B cell (primary cell): ENCODE measurements around the gene SDF2. TPM values are rescaled to one million over a fixed set of nuclear protein-coding genes. Genes with fewer than 3 reads are reported as not detected.

Source experiments
- ATAC-seq: fragments of 200-7000 bp; cut with Tn5 transposase; one replicate; pipeline ENCODE4 v1.10.0; 2021; ENCODE audit warnings: low read depth, mild to moderate bottlenecking, moderate number of reproducible peaks, moderate library complexity
- CTCF ChIA-PET: fragments of 350-600 bp; sonication (Branson Sonifier 250); formaldehyde crosslinking; loops from one replicate; lab custom pipeline; 2021; ENCODE audit warnings: antibody characterized with exemption, inconsistent platforms; lab: Charles Lee
- POLR2A ChIA-PET: fragments of 350-600 bp; sonication (Branson Sonifier 250); formaldehyde crosslinking; loops from one replicate; lab custom pipeline; 2021; ENCODE audit warnings: antibody characterized with exemption; lab: Charles Lee
- DNase-seq: peaks from one replicate; pipeline ENCODE4 v3.0.0; 2013
- H2AFZ ChIP-seq: 2 replicates; pipeline ENCODE4 v1.6.1; 2012; ENCODE audit warnings: mild to moderate bottlenecking, low read depth, low read length; ENCODE audit not compliant: insufficient read depth, poor library complexity, severe bottlenecking
- H3K27ac ChIP-seq, 2 donors: 1 replicate in 1 of 2; 2 replicates in 1 of 2; pipeline ENCODE4 v1.5.1; 2012 to 2013; ENCODE audit warnings: low read length in 2 of 2, mild to moderate bottlenecking in 2 of 2, moderate library complexity in 1 of 2
- H3K27me3 ChIP-seq, 4 experiments: fragments of 200-600 bp in 1 of 4; sonication (generic) in 1 of 4; replicated peaks in 1 of 4; 1 replicate in 2 of 4; 2 replicates in 2 of 4; pipeline versions ENCODE4 v1.6.1 to v1.7.0; 2013 to 2016; ENCODE audit warnings: low read length in 3 of 4, mild to moderate bottlenecking in 2 of 4, mixed read lengths in 1 of 4, moderate library complexity in 1 of 4; ENCODE audit not compliant: insufficient read depth in 4 of 4, control insufficient read depth in 3 of 4; ENCODE audit errors: control extremely low read depth in 1 of 4
- H3K36me3 ChIP-seq, 2 experiments: replicated peaks in 1 of 2; 1 replicate in 1 of 2; 2 replicates in 1 of 2; pipeline versions ENCODE4 v1.6.1 to v1.7.1; 2013; ENCODE audit warnings: low read length in 1 of 2; ENCODE audit not compliant: insufficient read depth in 2 of 2, control insufficient read depth in 1 of 2; ENCODE audit errors: control extremely low read depth in 1 of 2, extremely low read depth in 1 of 2
- H3K4me1 ChIP-seq, 2 donors: fragments of 200-600 bp in 1 of 2; sonication (generic) in 1 of 2; 1 replicate in 1 of 2; 2 replicates in 1 of 2; pipeline versions ENCODE4 v1.5.1 to v1.6.1; 2013 to 2017; ENCODE audit warnings: low read length in 2 of 2; ENCODE audit not compliant: control insufficient read depth in 2 of 2, insufficient read depth in 2 of 2
- H3K4me2 ChIP-seq: replicated peaks from 2 replicates; pipeline ENCODE3; 2012; ENCODE audit warnings: mild to moderate bottlenecking, low read depth, low read length; ENCODE audit not compliant: poor library complexity, severe bottlenecking
- H3K4me3 ChIP-seq, 5 experiments: fragments of 200-600 bp in 1 of 5; sonication (generic) in 1 of 5; 1 replicate in 3 of 5; 2 replicates in 2 of 5; pipeline versions ENCODE4 v1.5.1 to v1.7.0; 2011 to 2016; ENCODE audit warnings: low read length in 4 of 5, mild to moderate bottlenecking in 4 of 5, low read depth in 2 of 5, control low read depth in 1 of 5, moderate library complexity in 1 of 5; ENCODE audit not compliant: insufficient read depth in 1 of 5; ENCODE audit errors: control extremely low read depth in 1 of 5, extremely low read depth in 1 of 5
- H3K79me2 ChIP-seq: fragments of 200-600 bp; sonication (generic); one replicate; pipeline ENCODE4 v1.6.0; 2016; ENCODE audit warnings: low read length; ENCODE audit not compliant: control insufficient read depth, insufficient read depth
- H3K9ac ChIP-seq: fragments of 200-600 bp; sonication (generic); 2 replicates; pipeline ENCODE4 v1.6.1; 2017; ENCODE audit warnings: mild to moderate bottlenecking, low read length, moderate library complexity
- H3K9me3 ChIP-seq, 3 donors: one replicate each; pipeline versions ENCODE4 v1.6.1 to v1.7.1; 2013; ENCODE audit warnings: low read length in 2 of 3; ENCODE audit not compliant: control insufficient read depth in 2 of 3, insufficient read depth in 1 of 3; ENCODE audit errors: control extremely low read depth in 1 of 3
- H4K20me1 ChIP-seq: 2 replicates; pipeline ENCODE4 v1.6.0; 2012; ENCODE audit warnings: mild to moderate bottlenecking, low read length; ENCODE audit not compliant: insufficient read depth, control insufficient read depth, poor library complexity, severe bottlenecking
- H3K27ac Mint-ChIP-seq: one replicate; pipeline ENCODE4 v1.8.0; 2021; ENCODE audit warnings: mixed read lengths
- H3K27me3 Mint-ChIP-seq: one replicate; pipeline ENCODE4 v1.8.0; 2021; ENCODE audit warnings: mixed read lengths
- H3K4me1 Mint-ChIP-seq: one replicate; pipeline ENCODE4 v1.8.0; 2021; ENCODE audit warnings: mixed read lengths
- H3K4me3 Mint-ChIP-seq: one replicate; pipeline ENCODE4 v1.8.0; 2021; ENCODE audit warnings: mixed read lengths
- H3K9me3 Mint-ChIP-seq: one replicate; pipeline ENCODE4 v1.8.0; 2022; ENCODE audit warnings: mixed read lengths; ENCODE audit not compliant: insufficient read depth
- CTCF ChIP-seq: fragments of 200-600 bp; IDR thresholded peaks from one replicate; pipeline ENCODE4 v1.8.0; 2022; ENCODE audit warnings: antibody characterized with exemption, mild to moderate bottlenecking
- EZH2 ChIP-seq: IDR thresholded peaks from 2 replicates; pipeline ENCODE4 v1.6.1; 2012; ENCODE audit warnings: borderline replicate concordance, low read depth, mild to moderate bottlenecking, moderate library complexity, low read length; ENCODE audit not compliant: insufficient read depth, poor library complexity, severe bottlenecking
- WGBS: methylation state at CpG from one replicate; pipeline ENCODE4 v1.1.5; 2013; ENCODE audit warnings: missing lambda C conversion rate; ENCODE audit not compliant: insufficient coverage; 5-methylcytosine and 5-hydroxymethylcytosine counted together
- intact Hi-C: fragments of 100-400 bp; cut with micrococcal nuclease; formaldehyde crosslinking; loops from one replicate; pipeline ENCODE4 v1.10.0; 2022
- polyA plus RNA-seq: library from polyadenylated mRNA; depleted of rRNA; stranded (reverse); fragments of >200 nt; gene quantifications from 2 replicates; pipeline ENCODE4 v1.2.3, GENCODE V29; 2012
- total RNA-seq, 2 donors: library from RNA; stranded (reverse); fragments of 120-200 nt in 1 of 2; gene quantifications; 1 replicate in 1 of 2; 2 replicates in 1 of 2; pipeline versions ENCODE4 v1.2.3 to v1.2.4, GENCODE V29; 2013 to 2022

The SDF2 gene
- total and polyA plus RNA-seq, 2 donors (not counting 1 experiment from before 2014, with no cell fraction given) = 32.6 to 40.4 TPM

GRCh38 chr17:28685366-28685765 is 23.7 kb upstream of the SDF2 start:
- H3K79me2 ChIP-seq = no peaks in the 10 kb centered on the region
- H3K9me3 ChIP-seq = no peaks in the 10 kb centered on the region
- no peak overlapping the region for H3K9ac ChIP-seq
- no peaks in the 10 kb centered on the region for H3K27me3 ChIP-seq
- ChIA-PET POLR2A (no interaction called here), CTCF (no interaction called here)
- H3K4me2 ChIP-seq = no peak overlapping the region
- no peak overlapping the region for H3K27ac ChIP-seq
- Mint-ChIP-seq H3K4me3 (no peak overlapping the region), H3K27ac (no peak overlapping the region), H3K27me3 (no peaks in the 10 kb centered on the region), H3K4me1 (no peaks in the 10 kb centered on the region), H3K9me3 (no peaks in the 10 kb centered on the region)
- H2AFZ ChIP-seq = no peak overlapping the region
- intact Hi-C loops = no loop called here
- 94% methylated on average over 3 of the region's 5 CpGs for WGBS
- DNase-seq = no peak
- H3K36me3 ChIP-seq = peaks cover 17 to 98% of the 10 kb centered on the region in 2 experiments
- H4K20me1 ChIP-seq = peaks cover 7% of the 10 kb centered on the region
- ATAC-seq = no peak
- no peak overlapping the region for H3K4me3 ChIP-seq
- H3K4me1 ChIP-seq = no peaks in the 10 kb centered on the region
- no peak for TF ChIP-seq EZH2
- TF ChIP-seq CTCF = no peak

- POLR2A ChIA-PET = no interaction called here
- H4K20me1 ChIP-seq = peaks cover 7% of the 10 kb centered on the region
- TF ChIP-seq CTCF = no peak
- no peak for TF ChIP-seq EZH2
- H3K27ac ChIP-seq = no peak overlapping the region
- Mint-ChIP-seq H3K4me3 (no peak overlapping the region), H3K4me1 (no peaks in the 10 kb centered on the region), H3K27ac (no peak overlapping the region), H3K9me3 (no peaks in the 10 kb centered on the region), H3K27me3 (no peaks in the 10 kb centered on the region)
- peaks cover 14 to 94% of the 10 kb centered on the region in 2 experiments for H3K36me3 ChIP-seq
- no peak for DNase-seq
- H3K79me2 ChIP-seq = no peaks in the 10 kb centered on the region
- no peak overlapping the region for H3K4me3 ChIP-seq
- H2AFZ ChIP-seq = no peak overlapping the region
- no peaks in the 10 kb centered on the region for H3K4me1 ChIP-seq
- intact Hi-C loops = no loop called here
- no peak for ATAC-seq
- H3K4me2 ChIP-seq = no peak overlapping the region
- no peak overlapping the region for H3K9ac ChIP-seq
- 100% methylated on average over 3 of the region's 3 CpGs for WGBS
- CTCF ChIA-PET = no interaction called here
- H3K27me3 ChIP-seq = no peaks in the 10 kb centered on the region
- H3K9me3 ChIP-seq = no peaks in the 10 kb centered on the region
Measured at GRCh38 chr17:28684963-28685362, 23.3 kb upstream of the SDF2 start.
